G401 (cell line): ENCODE results near the gene TBATA. TPM values are rescaled to one million over a fixed set of nuclear protein-coding genes. Genes with fewer than 3 reads are reported as not detected.
A peak's percentile ranks its signal among the peaks of the same experiment; 100 is the strongest.

Experiments
- DNase-seq: peaks from one replicate; pipeline ENCODE4 v3.0.0-alpha.2; 2015; ENCODE audit warnings: low spot score
- in situ Hi-C: cut with HindIII; loops from 2 replicates; pipeline ENCODE4 v1.10.0; 2016; ENCODE audit warnings: low sequenced_read_pairs, mixed read lengths
- total RNA-seq: library from RNA; depleted of rRNA; stranded (reverse); fragments of >200 nt; shearing (Covaris generic); gene quantifications from 2 replicates; pipeline ENCODE4 v1.2.3, GENCODE V29; 2014

Gene TBATA
- total RNA-seq, 1 experiment from 2014 or later = not detected

DNA sequence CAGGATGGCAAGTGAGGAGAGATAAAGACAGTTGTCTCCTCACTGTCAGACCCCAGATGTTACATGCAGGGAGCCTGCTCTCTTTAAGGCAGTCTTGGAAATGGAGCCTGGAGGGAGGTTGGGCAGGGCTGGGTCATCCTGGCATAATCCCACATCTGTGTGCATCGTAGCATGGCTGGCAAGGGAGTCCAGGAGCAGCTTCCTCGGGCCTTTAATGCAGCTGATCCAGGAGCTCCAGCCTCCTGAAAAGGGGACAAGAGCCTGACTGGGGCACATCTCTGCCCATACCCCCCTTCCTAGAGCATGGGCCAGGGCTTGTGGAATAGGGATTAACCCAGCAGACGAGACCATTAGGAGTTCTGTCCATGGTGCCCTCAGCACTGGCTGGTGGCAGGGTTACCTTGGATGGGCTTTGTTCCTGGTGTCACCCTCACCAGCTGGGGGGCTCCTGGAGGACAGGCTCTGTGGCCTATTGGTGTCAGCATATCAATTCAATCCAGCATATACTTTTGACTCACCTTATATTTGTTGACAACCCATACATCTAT, 34.9 kb downstream of the TBATA start:
- DNase-seq = no peak
- in situ Hi-C loops = no loop called here

DNA sequence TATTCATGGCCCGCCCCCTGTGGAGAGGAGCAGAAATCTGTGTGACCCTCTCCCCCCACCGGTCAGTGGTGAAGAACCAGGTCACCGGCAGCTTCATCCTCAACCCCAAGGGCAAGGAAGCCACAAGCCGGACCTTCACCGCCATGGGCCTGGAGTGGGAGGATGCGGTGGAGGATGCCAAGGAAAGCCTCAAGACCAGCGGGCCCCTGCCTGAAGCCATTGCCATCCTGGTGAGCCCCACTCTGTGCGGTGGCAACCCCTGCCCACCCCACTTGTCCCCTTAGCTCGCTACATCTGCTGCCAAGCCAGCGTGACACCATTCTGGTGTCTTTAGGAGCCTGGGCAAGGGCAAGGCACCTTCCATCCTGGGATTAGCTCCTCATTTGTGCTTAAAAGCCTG, 35.4 kb downstream of the TBATA start:
- no peak for DNase-seq
- in situ Hi-C loops = no loop called here

- in situ Hi-C loops = no loop called here
Observed at GRCh38 chr10:70748801-70749573, 36.2 kb downstream of the TBATA start.

GRCh38 chr10:70748305-70748704, 36.9 kb downstream of the TBATA start:
- DNase-seq = no peak
- in situ Hi-C loops = no loop called here

More at GRCh38 chr10:70748801-70749573, 36.2 kb downstream of the TBATA start:
- no peak for DNase-seq

GRCh38 chr10:70747192-70747965, 37.8 kb downstream of the TBATA start:
- no peak for DNase-seq
- in situ Hi-C loops = no loop called here

DNA sequence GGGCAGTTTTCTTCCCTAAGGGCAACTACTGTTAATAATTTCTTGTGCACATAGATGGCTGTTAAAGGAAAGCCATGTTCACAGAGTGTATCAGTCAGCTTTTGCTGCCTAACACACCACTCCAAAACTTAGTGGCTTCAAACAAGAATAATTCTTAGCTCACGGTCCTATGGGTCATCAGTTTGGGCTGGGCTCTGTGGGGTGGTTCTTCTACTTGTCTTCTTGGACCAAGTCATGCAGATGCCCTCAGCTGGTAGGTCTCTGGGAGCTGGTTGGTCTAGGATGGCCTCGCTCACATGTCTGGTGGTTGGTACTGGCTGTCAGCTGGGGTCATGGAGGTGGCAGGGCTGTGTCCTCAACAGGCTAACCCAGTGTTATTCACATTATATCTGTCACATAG, 39.6 kb downstream of the TBATA start:
- in situ Hi-C loops = no loop called here
- no peak for DNase-seq

DNA sequence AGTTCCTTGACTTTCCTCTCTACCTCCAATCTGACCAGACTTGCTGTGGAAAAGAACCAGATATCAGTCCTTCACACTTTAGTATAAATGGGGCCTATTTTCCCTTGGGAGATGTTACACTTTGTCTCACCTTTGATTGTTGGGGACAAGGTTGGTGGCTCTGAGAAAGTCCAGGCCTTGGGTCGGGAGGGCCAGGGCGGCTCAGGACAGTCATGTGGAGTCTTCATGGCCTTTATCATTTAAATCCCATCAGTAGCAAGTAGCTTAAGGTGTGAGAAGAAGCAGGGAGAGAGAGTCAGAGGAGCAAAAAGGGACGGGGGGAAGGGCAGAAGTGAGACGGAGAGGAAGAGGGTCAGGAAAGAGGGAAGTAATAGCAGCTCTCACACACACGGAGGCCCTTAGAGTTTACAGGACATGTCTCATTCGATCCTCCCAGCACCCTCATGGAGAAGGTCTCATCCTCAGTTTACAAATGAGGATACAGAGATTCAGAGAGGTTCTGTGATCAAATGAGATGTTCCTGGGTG, 40.5 kb downstream of the TBATA start:
- no peak for DNase-seq
- in situ Hi-C loops = no loop called here

DNA sequence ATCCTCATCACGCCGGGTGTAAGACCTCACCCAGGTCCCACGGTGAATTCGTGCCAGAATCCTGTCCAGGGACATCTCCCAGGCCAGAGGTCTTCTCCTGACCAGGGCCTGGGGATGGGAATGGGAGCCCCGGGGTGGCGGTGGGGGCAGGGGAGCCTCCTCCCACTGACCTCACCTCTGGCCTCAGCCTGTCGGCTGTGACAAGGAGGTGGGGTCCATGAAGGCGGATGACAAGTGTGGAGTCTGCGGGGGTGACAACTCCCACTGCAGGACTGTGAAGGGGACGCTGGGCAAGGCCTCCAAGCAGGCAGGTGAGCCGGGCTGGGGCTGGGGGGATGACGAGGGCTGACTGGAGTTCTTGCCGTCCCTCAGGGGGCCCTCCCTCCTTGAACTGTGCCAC, 41.3 kb downstream of the TBATA start:
- DNase-seq = no peak
- in situ Hi-C loops = no loop called here

DNA sequence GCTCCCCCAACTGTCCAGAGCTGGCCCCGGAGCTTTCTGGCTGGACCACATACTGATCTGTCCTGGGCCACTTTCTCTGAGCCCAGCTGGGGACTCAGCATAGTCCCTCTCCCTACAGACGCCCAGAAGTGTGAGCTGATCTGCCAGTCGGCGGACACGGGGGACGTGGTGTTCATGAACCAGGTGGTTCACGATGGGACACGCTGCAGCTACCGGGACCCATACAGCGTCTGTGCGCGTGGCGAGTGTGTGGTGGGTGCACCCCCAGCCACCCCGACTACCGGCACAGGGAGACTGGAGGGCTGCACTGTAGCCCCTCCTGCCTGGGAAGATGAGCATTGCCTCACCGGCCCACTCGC, 41.8 kb downstream of the TBATA start:
- in situ Hi-C loops = no loop called here
- DNase-seq = no peak

GRCh38 chr10:70742537-70743429, 42.4 kb downstream of the TBATA start:
- in situ Hi-C loops = no loop called here
- DNase-seq = no peak

- in situ Hi-C loops = no loop called here
- no peak for DNase-seq
Observed at GRCh38 chr10:70740406-70741288, 44.5 kb downstream of the TBATA start.

GRCh38 chr10:70738761-70739121, 46.4 kb downstream of the TBATA start:
- no peak for DNase-seq
- in situ Hi-C loops = no loop called here

GRCh38 chr10:70738006-70738760, 47.0 kb downstream of the TBATA start:
- in situ Hi-C loops = no loop called here
- DNase-seq = no peak

DNA sequence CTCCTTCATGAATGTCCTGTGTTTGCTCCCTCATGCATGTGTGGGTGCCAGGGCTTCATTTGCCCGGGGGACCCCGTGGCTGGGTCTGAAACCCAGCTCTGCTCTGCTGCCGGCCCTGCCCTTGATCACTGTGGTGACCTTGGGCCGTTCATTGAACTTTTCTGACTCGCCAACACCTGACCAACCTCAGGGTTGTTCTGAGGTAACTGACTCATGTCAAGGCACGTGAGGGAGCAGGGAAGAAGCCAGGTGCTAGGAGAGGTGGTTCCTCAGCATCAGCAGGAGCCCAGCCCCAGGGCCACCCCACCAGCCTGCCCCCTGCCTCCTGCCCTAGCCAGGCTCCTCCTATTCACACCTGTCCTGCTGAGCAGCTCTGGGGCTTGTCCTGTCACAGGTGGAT, 47.9 kb downstream of the TBATA start:
- in situ Hi-C loops = no loop called here
- no peak for DNase-seq

- DNase-seq = no peak
- in situ Hi-C loops = no loop called here
Observed at GRCh38 chr10:70736525-70736924, 48.7 kb downstream of the TBATA start.

DNA sequence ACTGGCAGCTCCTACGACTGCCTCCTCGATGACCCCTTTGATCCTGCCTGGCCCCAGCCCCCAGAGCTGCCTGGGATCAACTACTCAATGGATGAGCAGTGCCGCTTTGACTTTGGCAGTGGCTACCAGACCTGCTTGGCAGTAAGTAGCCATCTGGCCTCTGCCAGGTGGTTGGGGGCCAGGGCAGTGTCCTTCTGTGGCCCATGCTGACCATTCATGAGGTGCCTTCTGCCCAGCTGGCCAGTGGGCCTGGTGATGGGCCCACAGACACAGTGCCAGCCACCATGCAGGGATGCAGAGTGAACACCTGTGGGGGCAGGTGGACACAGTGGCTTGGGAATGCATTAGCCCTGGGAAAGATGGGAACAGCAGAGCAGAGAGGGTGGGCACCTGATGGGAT, 50.0 kb downstream of the TBATA start:
- in situ Hi-C loops = no loop called here
- DNase-seq = peak; percentile 69

- no peak for DNase-seq
- in situ Hi-C loops = no loop called here
Observed at GRCh38 chr10:70733051-70733450, 52.1 kb downstream of the TBATA start.

GRCh38 chr10:70732569-70732968, 52.6 kb downstream of the TBATA start:
- in situ Hi-C loops = no loop called here
- no peak for DNase-seq
